ENCODE data around the gene CRYBA2.

- peak; percentile 38 to 62 for TF ChIP-seq CTCF (conservative IDR thresholded peaks at IDR 0.05 in 1 of 2, IDR thresholded peaks at IDR 0.05 in 1 of 2; ENCODE audit: extremely low read depth in 1 of 2, insufficient read depth in 1 of 2, low read depth in 1 of 2, low read length in 2 of 2)
- no peak for TF ChIP-seq EZH2 (IDR thresholded peaks at IDR 0.05; ENCODE audit: borderline replicate concordance, low read length)
Measured at GRCh38 chr2:219002395-219003266, 9.4 kb upstream of the CRYBA2 start.

All from mammary epithelial cell (primary cell).